Endothelial cell of umbilical vein (primary cell): ENCODE measurements around the gene OPN1SW.

ENCODE experiments used
- EZH2 ChIP-seq: IDR thresholded peaks from 2 replicates; pipeline ENCODE4 v1.6.1; 2012; ENCODE audit warnings: borderline replicate concordance, low read depth, mild to moderate bottlenecking, moderate library complexity, low read length, inconsistent platforms; ENCODE audit not compliant: severe bottlenecking
- FOS ChIP-seq: IDR thresholded peaks from 2 replicates; pipeline ENCODE4 v1.6.1; 2011; ENCODE audit warnings: mild to moderate bottlenecking, low read length, moderate library complexity, borderline replicate concordance; ENCODE audit not compliant: insufficient read depth
- GATA2 ChIP-seq: IDR thresholded peaks from 2 replicates; pipeline ENCODE4 v1.7.0; 2011; ENCODE audit warnings: low read depth, mild to moderate bottlenecking, moderate library complexity, mixed read lengths, low read length; ENCODE audit not compliant: insufficient read length, insufficient read depth
- JUN ChIP-seq: IDR thresholded peaks from 2 replicates; pipeline ENCODE4 v1.6.1; 2011; ENCODE audit warnings: borderline replicate concordance, low read depth; ENCODE audit not compliant: insufficient read length, insufficient read depth
- MYC ChIP-seq: IDR thresholded peaks from one replicate; pipeline ENCODE4 v1.6.1; 2011; ENCODE audit warnings: mild to moderate bottlenecking, low read depth, low read length
- POLR2A ChIP-seq: IDR thresholded peaks from 2 replicates; pipeline ENCODE4 v1.6.1; 2012; ENCODE audit warnings: low read depth, mild to moderate bottlenecking, control low read depth, low read length
- POLR2AphosphoS5 ChIP-seq: IDR thresholded peaks from 2 replicates; pipeline ENCODE4 v1.6.1; 2012; ENCODE audit warnings: low read depth, mild to moderate bottlenecking, control low read depth, low read length, moderate library complexity; ENCODE audit not compliant: insufficient read depth
- TF ChIP-seq, protein P1 (sequence below), 2 donors: IDR thresholded peaks; 1 replicate in 1 of 2; 2 replicates in 1 of 2; pipeline ENCODE4 v1.5.1; 2011; ENCODE audit warnings: low read length in 2 of 2, mild to moderate bottlenecking in 2 of 2, moderate library complexity in 2 of 2, control low read depth in 1 of 2, inconsistent platforms in 1 of 2, low read depth in 1 of 2; ENCODE audit not compliant: insufficient read depth in 1 of 2; ENCODE audit errors: extremely low read depth in 1 of 2
- TF ChIP-seq, protein P2 (sequence below): IDR thresholded peaks from 2 replicates; pipeline ENCODE4 v1.6.1; 2011; ENCODE audit not compliant: insufficient read depth, insufficient read length

GRCh38 chr7:128741491-128741890 is 34.1 kb downstream of the OPN1SW start:
- TF ChIP-seq, protein P1, sequence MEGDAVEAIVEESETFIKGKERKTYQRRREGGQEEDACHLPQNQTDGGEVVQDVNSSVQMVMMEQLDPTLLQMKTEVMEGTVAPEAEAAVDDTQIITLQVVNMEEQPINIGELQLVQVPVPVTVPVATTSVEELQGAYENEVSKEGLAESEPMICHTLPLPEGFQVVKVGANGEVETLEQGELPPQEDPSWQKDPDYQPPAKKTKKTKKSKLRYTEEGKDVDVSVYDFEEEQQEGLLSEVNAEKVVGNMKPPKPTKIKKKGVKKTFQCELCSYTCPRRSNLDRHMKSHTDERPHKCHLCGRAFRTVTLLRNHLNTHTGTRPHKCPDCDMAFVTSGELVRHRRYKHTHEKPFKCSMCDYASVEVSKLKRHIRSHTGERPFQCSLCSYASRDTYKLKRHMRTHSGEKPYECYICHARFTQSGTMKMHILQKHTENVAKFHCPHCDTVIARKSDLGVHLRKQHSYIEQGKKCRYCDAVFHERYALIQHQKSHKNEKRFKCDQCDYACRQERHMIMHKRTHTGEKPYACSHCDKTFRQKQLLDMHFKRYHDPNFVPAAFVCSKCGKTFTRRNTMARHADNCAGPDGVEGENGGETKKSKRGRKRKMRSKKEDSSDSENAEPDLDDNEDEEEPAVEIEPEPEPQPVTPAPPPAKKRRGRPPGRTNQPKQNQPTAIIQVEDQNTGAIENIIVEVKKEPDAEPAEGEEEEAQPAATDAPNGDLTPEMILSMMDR (IDR thresholded peaks at IDR 0.05; ENCODE audit: extremely low read depth in 1 of 2, insufficient read depth in 1 of 2, low read depth in 1 of 2, low read length in 2 of 2) = no peak
- TF ChIP-seq, protein P2, sequence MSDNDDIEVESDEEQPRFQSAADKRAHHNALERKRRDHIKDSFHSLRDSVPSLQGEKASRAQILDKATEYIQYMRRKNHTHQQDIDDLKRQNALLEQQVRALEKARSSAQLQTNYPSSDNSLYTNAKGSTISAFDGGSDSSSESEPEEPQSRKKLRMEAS = no peak
- TF ChIP-seq POLR2AphosphoS5 = no peak
- no peak for TF ChIP-seq POLR2A
- TF ChIP-seq FOS = no peak
- no peak for TF ChIP-seq MYC
- TF ChIP-seq EZH2 = no peak
- TF ChIP-seq JUN = no peak
- no peak for TF ChIP-seq GATA2
